NCI-H345 (cell line): ENCODE measurements around the gene NEMF.
"Not testable (repeated sequence)": the region's sequence is repeated elsewhere in the genome, so short reads cannot be mapped to it uniquely, and the experiment has no call there.

Experiments used
- DNase-seq: peaks from one replicate; lab custom pipeline; 2025; lab: John Stamatoyannopoulos, UW

The NEMF gene

GRCh38 chr14:49876563-49877127, 24.1 kb upstream of the NEMF start:
- no peak for DNase-seq

DNA sequence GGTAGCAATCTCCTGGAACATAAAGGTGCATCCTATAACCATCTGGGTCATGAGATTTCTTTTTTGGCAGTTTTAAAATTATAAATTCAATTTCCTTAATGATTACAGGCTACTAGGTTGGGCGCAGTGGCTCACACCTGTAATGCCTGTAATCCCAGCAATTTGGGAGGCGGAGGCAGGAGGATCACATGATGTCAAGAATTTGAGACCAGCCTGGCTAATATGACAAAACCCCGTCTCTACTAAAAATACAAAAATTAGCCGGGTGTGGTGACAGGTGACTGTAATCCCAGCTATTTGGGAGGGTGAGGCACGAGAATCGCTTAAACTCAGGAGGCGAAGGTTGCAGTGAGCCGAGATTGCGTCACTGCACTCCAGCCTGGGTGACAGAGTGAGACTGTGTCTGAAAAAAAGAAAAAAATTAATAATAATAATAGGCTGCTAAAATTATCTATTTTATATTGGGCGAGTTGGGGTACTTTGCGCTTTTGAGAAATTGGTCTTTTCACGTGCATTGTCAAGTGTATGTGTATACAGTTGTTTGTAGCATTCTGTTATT, 23.1 kb upstream of the NEMF start:
- no peak for DNase-seq

GRCh38 chr14:49873548-49873947, 21.0 kb upstream of the NEMF start:
- DNase-seq = not testable (repeated sequence)

- DNase-seq = no peak
Measured at GRCh38 chr14:49870908-49871307, 18.3 kb upstream of the NEMF start.

DNA sequence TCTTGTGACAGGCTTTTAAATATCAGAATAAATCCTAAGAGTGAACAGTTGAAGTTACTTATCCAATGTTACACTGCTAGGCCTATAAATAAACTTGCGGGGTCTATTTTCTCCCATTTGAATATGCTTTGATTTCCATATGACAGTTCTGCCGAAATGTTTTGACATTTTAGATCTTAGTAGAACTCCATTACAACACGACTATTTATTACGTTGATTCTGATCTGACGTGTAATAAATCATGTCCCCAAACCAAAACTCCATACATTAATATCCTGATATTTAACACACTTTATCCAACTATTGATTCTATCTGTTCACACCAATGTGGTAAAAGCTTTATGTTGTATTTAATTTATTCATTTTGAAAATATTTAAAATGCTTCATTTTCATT, 16.1 kb upstream of the NEMF start:
- no peak for DNase-seq

DNA sequence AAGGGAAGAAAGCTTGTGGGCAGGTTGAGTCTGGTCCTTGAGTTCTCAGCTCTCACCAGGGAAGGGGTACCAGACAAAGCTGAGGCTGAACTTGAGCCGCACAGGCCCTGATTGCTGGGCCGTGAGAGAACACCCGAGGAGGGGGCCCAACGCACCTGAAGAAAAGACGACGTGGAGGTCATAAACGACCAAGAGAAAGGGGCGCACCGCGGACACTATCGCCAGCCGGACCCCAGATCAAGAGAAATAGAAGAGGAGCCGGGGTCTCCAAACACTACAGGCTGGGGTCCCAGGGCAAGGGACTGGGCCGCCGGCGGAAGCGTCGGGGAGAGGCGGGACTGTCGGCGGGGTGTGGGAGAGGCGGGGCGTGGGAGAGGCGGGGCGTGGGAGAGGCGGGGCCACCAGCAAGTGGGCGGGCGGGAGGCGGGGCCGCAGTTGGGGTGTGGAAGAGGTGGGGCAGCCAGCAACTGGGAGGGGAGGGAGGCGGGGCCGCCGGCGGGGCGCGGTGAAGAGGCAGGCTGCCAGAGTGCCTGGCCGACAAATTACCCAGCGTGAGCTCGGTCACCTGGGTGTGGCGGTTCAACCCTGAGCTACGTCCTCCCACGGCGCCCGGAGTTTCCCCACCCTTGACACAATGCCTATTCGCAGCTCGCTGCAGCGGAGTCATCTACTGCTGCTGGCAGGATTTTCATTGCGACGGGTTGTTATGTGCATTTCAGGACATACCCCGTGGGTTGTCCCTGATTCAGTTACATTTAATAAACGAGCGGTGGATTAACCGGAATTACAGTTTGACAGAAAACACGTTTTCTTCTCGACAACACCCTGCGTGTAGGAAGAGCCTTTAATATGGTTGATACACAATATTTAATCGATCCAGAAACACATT, 15.5 kb upstream of the NEMF start:
- DNase-seq = peak; percentile 93

GRCh38 chr14:49865431-49865859, 12.9 kb upstream of the NEMF start:
- DNase-seq = peak; percentile 71

- DNase-seq = no peak
Measured at GRCh38 chr14:49863487-49864281, 11.1 kb upstream of the NEMF start.

- DNase-seq = peak; percentile 76
Measured at GRCh38 chr14:49862089-49862673, 9.6 kb upstream of the NEMF start.

- DNase-seq = peak; percentile 56
Measured at GRCh38 chr14:49861699-49862088, 9.1 kb upstream of the NEMF start.

- DNase-seq = no peak
Measured at GRCh38 chr14:49860988-49861698, 8.6 kb upstream of the NEMF start.

- DNase-seq = no peak
Measured at GRCh38 chr14:49858383-49858782, 5.8 kb upstream of the NEMF start.

GRCh38 chr14:49857427-49858003, 4.9 kb upstream of the NEMF start:
- DNase-seq = no peak

GRCh38 chr14:49853572-49854375, 1.2 kb upstream of the NEMF start:
- DNase-seq = peak; percentile 86

- DNase-seq = no peak
Measured at GRCh38 chr14:49853158-49853477, 530 bp upstream of the NEMF start.

- DNase-seq = no peak
Measured at GRCh38 chr14:49851813-49852212, 775 bp downstream of the NEMF start.

GRCh38 chr14:49849213-49849847, 3.3 kb downstream of the NEMF start:
- no peak for DNase-seq

DNA sequence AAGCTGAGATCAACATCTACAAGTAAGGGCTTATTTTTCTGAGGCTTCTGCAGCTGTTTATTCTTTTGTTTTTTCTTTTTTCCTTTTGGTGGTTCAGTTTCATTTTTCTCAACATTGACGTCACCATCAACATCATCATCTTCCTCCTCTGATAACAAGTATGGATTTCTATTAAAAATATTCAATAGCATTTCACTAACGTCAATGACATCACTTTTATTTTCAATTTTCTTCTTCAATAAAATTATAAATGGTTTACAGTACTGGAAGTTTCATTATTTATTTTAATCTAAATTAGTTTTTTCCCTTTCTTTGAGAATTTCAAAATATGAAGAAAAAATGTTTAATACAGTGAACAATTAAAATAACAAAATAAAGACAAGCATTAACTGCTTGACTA, 23.9 kb downstream of the NEMF start:
- DNase-seq = no peak

DNA sequence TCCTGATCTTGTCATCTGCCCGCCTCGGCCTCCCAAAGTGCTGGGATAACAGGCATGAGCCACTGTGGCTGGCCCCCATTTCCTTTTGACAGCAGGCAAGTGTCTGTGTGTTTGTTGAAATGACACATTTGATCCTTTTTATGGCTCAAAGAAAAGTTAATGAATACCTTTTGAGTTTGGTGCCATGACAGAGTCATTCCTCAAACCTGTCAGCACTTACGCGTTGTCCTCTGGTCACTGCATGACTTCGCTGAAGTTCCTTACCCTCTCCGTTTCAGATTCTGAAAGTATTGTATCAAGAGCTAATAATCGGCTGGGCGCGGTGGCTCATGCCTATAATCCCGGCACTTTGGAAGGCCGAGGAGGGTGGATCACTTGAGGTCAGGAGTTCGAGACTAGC, 32.4 kb downstream of the NEMF start:
- DNase-seq = no peak

DNA sequence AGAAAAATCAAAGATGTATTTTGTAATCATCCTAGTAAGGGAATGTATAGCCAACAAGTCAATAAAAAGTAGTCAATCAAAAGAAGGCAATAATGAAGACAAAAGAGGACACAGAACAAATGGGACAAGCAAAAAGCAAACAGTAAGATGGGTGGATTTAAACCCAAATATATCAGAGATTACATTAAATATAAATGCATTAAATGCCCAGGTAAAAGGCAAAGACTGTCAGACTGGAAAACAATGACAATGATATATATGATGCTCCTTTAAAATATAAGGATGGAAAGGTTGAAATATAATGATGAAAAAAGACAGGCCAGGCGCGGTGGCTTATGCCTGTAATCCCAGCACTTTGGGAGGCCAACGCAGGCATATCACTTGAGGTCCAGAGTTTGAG, 35.7 kb downstream of the NEMF start:
- no peak for DNase-seq
